Stomach (tissue), 4 donors: ENCODE data around the gene RNF7.
"Not testable (repeated sequence)": the region's sequence is repeated elsewhere in the genome, so short reads cannot be mapped to it uniquely, and the experiment has no call there.

Source experiments
- POLR2AphosphoS5 ChIP-seq, 3 donors: sonication (generic); formaldehyde crosslinking; IDR thresholded peaks; one replicate each; pipeline ENCODE4 v1.6.1; 2016; ENCODE audit warnings: antibody characterized with exemption in 3 of 3
- TF ChIP-seq, protein P1 (sequence below), 7 experiments: fragments of 450-650 bp in 4 of 7; fragments of 200-600 bp in 3 of 7; sonication (generic) in 3 of 7; IDR thresholded peaks; one replicate each; pipeline ENCODE4 v1.5.1; 2016 to 2019; ENCODE audit warnings: antibody characterized with exemption in 7 of 7, control low read depth in 2 of 7, mild to moderate bottlenecking in 1 of 7

DNA sequence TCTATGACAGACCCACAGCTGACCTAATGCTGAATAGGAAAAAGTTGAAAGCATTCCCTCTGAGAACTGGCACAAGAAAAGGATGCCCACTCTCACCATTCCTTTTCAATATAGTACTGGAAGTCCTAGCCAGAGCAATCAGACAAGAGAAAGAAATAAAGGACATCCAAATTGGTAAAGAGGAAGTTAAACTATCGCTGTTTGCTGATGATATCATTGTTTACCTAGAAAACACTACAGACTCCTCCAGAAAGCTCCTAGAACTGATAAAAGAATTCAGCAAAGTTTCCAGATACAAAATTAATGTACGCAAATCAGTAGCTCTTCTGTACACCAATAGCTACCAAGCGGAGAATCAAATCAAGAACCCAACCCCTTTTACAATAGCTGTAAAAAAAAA, 34.7 kb upstream of the RNF7 start:
- TF ChIP-seq, protein P1, sequence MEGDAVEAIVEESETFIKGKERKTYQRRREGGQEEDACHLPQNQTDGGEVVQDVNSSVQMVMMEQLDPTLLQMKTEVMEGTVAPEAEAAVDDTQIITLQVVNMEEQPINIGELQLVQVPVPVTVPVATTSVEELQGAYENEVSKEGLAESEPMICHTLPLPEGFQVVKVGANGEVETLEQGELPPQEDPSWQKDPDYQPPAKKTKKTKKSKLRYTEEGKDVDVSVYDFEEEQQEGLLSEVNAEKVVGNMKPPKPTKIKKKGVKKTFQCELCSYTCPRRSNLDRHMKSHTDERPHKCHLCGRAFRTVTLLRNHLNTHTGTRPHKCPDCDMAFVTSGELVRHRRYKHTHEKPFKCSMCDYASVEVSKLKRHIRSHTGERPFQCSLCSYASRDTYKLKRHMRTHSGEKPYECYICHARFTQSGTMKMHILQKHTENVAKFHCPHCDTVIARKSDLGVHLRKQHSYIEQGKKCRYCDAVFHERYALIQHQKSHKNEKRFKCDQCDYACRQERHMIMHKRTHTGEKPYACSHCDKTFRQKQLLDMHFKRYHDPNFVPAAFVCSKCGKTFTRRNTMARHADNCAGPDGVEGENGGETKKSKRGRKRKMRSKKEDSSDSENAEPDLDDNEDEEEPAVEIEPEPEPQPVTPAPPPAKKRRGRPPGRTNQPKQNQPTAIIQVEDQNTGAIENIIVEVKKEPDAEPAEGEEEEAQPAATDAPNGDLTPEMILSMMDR (IDR thresholded peaks at IDR 0.05) = not testable (repeated sequence)
- TF ChIP-seq POLR2AphosphoS5 (IDR thresholded peaks at IDR 0.05) = not testable (repeated sequence)
